GM12891 (cell line): ENCODE measurements around the gene CRHBP.

Source experiments
- POLR2A ChIP-seq: IDR thresholded peaks from 2 replicates; pipeline ENCODE4 v1.6.1; 2011; ENCODE audit warnings: low read depth, low read length, control low read depth
- POLR2AphosphoS5 ChIP-seq: IDR thresholded peaks from 2 replicates; pipeline ENCODE4 v1.6.1; 2011; ENCODE audit warnings: low read depth, low read length, control low read depth
- SPI1 ChIP-seq: IDR thresholded peaks from 2 replicates; pipeline ENCODE4 v1.6.1; 2011; ENCODE audit warnings: low read depth, low read length, control low read depth
- TAF1 ChIP-seq: IDR thresholded peaks from 2 replicates; pipeline ENCODE4 v1.6.1; 2011; ENCODE audit warnings: low read depth, low read length, control low read depth

- TF ChIP-seq POLR2A: no peak
- TF ChIP-seq POLR2AphosphoS5: no peak
- no peak for TF ChIP-seq TAF1
- no peak for TF ChIP-seq SPI1
These were observed 53.3 kb downstream of the CRHBP start for GRCh38 chr5:77006124-77006523.
